CD4-positive, alpha-beta T cell (primary cell): ENCODE measurements around the gene RYR2. TPM values are rescaled to one million over a fixed set of nuclear protein-coding genes. Genes with fewer than 3 reads are reported as not detected.

Experiments used
- ATAC-seq: fragments of 200-7000 bp; cut with Tn5 transposase; one replicate; pipeline ENCODE4 v1.10.0; 2022; ENCODE audit warnings: mild to moderate bottlenecking; ENCODE audit not compliant: poor library complexity
- CTCF ChIA-PET: fragments of 350-600 bp; sonication (Branson Sonifier 250); formaldehyde crosslinking; loops from one replicate; lab custom pipeline; 2021; ENCODE audit warnings: antibody characterized with exemption, inconsistent platforms; lab: Charles Lee
- POLR2A ChIA-PET: fragments of 350-600 bp; sonication (Branson Sonifier 250); formaldehyde crosslinking; loops from one replicate; lab custom pipeline; 2021; ENCODE audit warnings: antibody characterized with exemption, inconsistent platforms; lab: Charles Lee
- DNase-seq, 14 experiments: peaks; one replicate each; pipeline ENCODE4 v3.0.0-alpha.2; 2013 to 2020; ENCODE audit warnings: mixed read lengths in 2 of 14
- H3K27ac ChIP-seq, 2 donors: one replicate each; pipeline versions ENCODE4 v1.5.1 to v1.7.0; 2013; ENCODE audit warnings: low read length in 2 of 2, low read depth in 1 of 2, mild to moderate bottlenecking in 1 of 2
- H3K27me3 ChIP-seq, 2 experiments: 1 replicate in 1 of 2; 2 replicates in 1 of 2; pipeline versions ENCODE4 v1.6.1 to v1.7.0; 2013; ENCODE audit warnings: low read length in 2 of 2, control low read depth in 1 of 2, mild to moderate bottlenecking in 1 of 2, moderate library complexity in 1 of 2; ENCODE audit not compliant: insufficient read depth in 2 of 2, control insufficient read depth in 1 of 2
- H3K36me3 ChIP-seq: one replicate; pipeline ENCODE4 v1.6.1; 2013; ENCODE audit warnings: low read length, control low read depth; ENCODE audit not compliant: insufficient read depth
- H3K4me1 ChIP-seq: one replicate; pipeline ENCODE4 v1.6.1; 2013; ENCODE audit warnings: low read length, control low read depth; ENCODE audit not compliant: insufficient read depth
- H3K4me3 ChIP-seq: one replicate; pipeline ENCODE4 v1.5.1; 2013; ENCODE audit warnings: mild to moderate bottlenecking, low read length, moderate library complexity
- H3K9me3 ChIP-seq, 2 experiments: 1 replicate in 1 of 2; 2 replicates in 1 of 2; pipeline versions ENCODE4 v1.6.1 to v1.7.0; 2013; ENCODE audit warnings: low read length in 2 of 2, mild to moderate bottlenecking in 2 of 2, control low read depth in 1 of 2, moderate library complexity in 1 of 2; ENCODE audit not compliant: control insufficient read depth in 1 of 2, insufficient read depth in 1 of 2
- H3K27ac Mint-ChIP-seq: one replicate; pipeline ENCODE4 v1.8.0; 2020; ENCODE audit warnings: mixed read lengths
- H3K27me3 Mint-ChIP-seq: one replicate; pipeline ENCODE4 v1.8.0; 2021; ENCODE audit warnings: mixed read lengths
- H3K36me3 Mint-ChIP-seq: one replicate; pipeline ENCODE4 v1.8.0; 2021; ENCODE audit warnings: low read depth, mixed read lengths
- H3K4me1 Mint-ChIP-seq: one replicate; pipeline ENCODE4 v1.8.0; 2021; ENCODE audit warnings: low read depth, mixed read lengths
- H3K4me3 Mint-ChIP-seq: one replicate; pipeline ENCODE4 v1.8.0; 2020; ENCODE audit warnings: mild to moderate bottlenecking, mixed read lengths
- H3K9me3 Mint-ChIP-seq: one replicate; pipeline ENCODE4 v1.8.0; 2020; ENCODE audit warnings: mixed read lengths
- CTCF ChIP-seq: fragments of 200-600 bp; IDR thresholded peaks from one replicate; pipeline ENCODE4 v1.8.0; 2022; ENCODE audit warnings: antibody characterized with exemption, mild to moderate bottlenecking
- intact Hi-C, 2 experiments: fragments of 100-400 bp; cut with DNase I in 1 of 2; cut with micrococcal nuclease in 1 of 2; formaldehyde crosslinking; loops; one replicate each; pipeline versions ENCODE4 v1.15.1 to v1.9.0; 2023 to 2025; cut with DNase I, micrococcal nuclease
- total RNA-seq, 174 experiments: library from RNA in 2 of 174; stranded (reverse) in 2 of 174; gene quantifications; one replicate each; pipeline ENCODE4 v1.2.3 and lab custom pipeline; 2021 to 2026

RYR2 gene
- total RNA-seq, 2 experiments from 2014 or later, result not detected

- intact Hi-C loops, result no loop called here
- Mint-ChIP-seq H3K9me3 (peaks cover 3% of the 10 kb centered on the region), H3K27me3 (no peaks in the 10 kb centered on the region), H3K4me1 (no peaks in the 10 kb centered on the region), H3K36me3 (no peaks in the 10 kb centered on the region), H3K27ac (no peak overlapping the region), H3K4me3 (no peak overlapping the region)
- Histone ChIP-seq H3K4me1 (no peaks in the 10 kb centered on the region), H3K36me3 (no peaks in the 10 kb centered on the region), H3K4me3 (no peak overlapping the region), H3K9me3 (no peaks in the 10 kb centered on the region), H3K27me3 (no peaks in the 10 kb centered on the region), H3K27ac (no peak overlapping the region)
- ChIA-PET POLR2A (no interaction called here), CTCF (no interaction called here)
- no peak for TF ChIP-seq CTCF
- DNase-seq (no peak), ATAC-seq (no peak)
These were observed 667.4 kb downstream of the RYR2 start for GRCh38 chr1:237709355-237709754.

GRCh38 chr1:237711281-237711680 is 669.3 kb downstream of the RYR2 start:
- Mint-ChIP-seq H3K4me3 (no peak overlapping the region), H3K4me1 (no peaks in the 10 kb centered on the region), H3K27ac (no peak overlapping the region), H3K9me3 (peaks cover 3% of the 10 kb centered on the region), H3K27me3 (no peaks in the 10 kb centered on the region), H3K36me3 (no peaks in the 10 kb centered on the region)
- no peaks in the 10 kb centered on the region for H3K9me3 ChIP-seq
- ATAC-seq (no peak), DNase-seq (no peak)
- ChIA-PET CTCF (no interaction called here), POLR2A (no interaction called here)
- H3K27me3 ChIP-seq, result no peaks in the 10 kb centered on the region
- H3K4me3 ChIP-seq, result no peak overlapping the region
- H3K36me3 ChIP-seq, result no peaks in the 10 kb centered on the region
- intact Hi-C loops, result no loop called here
- H3K27ac ChIP-seq, result no peak overlapping the region
- no peak for TF ChIP-seq CTCF
- H3K4me1 ChIP-seq, result no peaks in the 10 kb centered on the region

- ATAC-seq, result no peak
- ChIA-PET POLR2A (no interaction called here), CTCF (no interaction called here)
- Histone ChIP-seq H3K27me3 (no peaks in the 10 kb centered on the region), H3K9me3 (no peaks in the 10 kb centered on the region), H3K27ac (no peak overlapping the region), H3K4me1 (no peaks in the 10 kb centered on the region), H3K36me3 (no peaks in the 10 kb centered on the region), H3K4me3 (no peak overlapping the region)
- intact Hi-C loops, result no loop called here
- Mint-ChIP-seq H3K27me3 (no peaks in the 10 kb centered on the region), H3K9me3 (peaks cover 3% of the 10 kb centered on the region), H3K4me3 (no peak overlapping the region), H3K27ac (no peak overlapping the region), H3K4me1 (no peaks in the 10 kb centered on the region), H3K36me3 (no peaks in the 10 kb centered on the region)
- no peak for TF ChIP-seq CTCF
- DNase-seq, result no peak
These were observed 670.1 kb downstream of the RYR2 start for GRCh38 chr1:237712082-237712481.
